Esophagus muscularis mucosa (tissue), 4 donors: ENCODE data around the gene LRRTM3. TPM values are rescaled to one million over a fixed set of nuclear protein-coding genes. Genes with fewer than 3 reads are reported as not detected.

Experiments
- DNase-seq: peaks from one replicate; pipeline ENCODE4 v3.0.0-alpha.2; 2017; ENCODE audit errors: extremely low spot score
- H3K27ac ChIP-seq, 4 donors: fragments of 200-600 bp; sonication (generic); replicated peaks in 1 of 4; 1 replicate in 3 of 4; 2 replicates in 1 of 4; pipeline ENCODE4 v1.5.1; 2016 to 2019; ENCODE audit warnings: mild to moderate bottlenecking in 1 of 4
- H3K27me3 ChIP-seq, 4 donors: fragments of 200-600 bp; sonication (generic); one replicate each; pipeline versions ENCODE4 v1.5.1 to v1.6.0; 2016 to 2019
- H3K36me3 ChIP-seq, 4 donors: fragments of 200-600 bp; sonication (generic); one replicate each; pipeline ENCODE4 v1.5.1; 2016 to 2019
- H3K4me1 ChIP-seq, 4 donors: fragments of 200-600 bp; sonication (generic); one replicate each; pipeline ENCODE4 v1.5.1; 2016 to 2019
- H3K4me3 ChIP-seq, 4 donors: fragments of 200-600 bp; sonication (generic); 1 replicate in 2 of 4; 2 replicates in 2 of 4; pipeline ENCODE4 v1.5.1; 2016 to 2019; ENCODE audit warnings: mild to moderate bottlenecking in 4 of 4, moderate library complexity in 1 of 4
- H3K9me3 ChIP-seq, 4 donors: fragments of 200-600 bp; sonication (generic); 1 replicate in 3 of 4; 2 replicates in 1 of 4; pipeline ENCODE4 v1.5.1; 2016 to 2019
- CTCF ChIP-seq, 3 experiments: fragments of 200-600 bp in 2 of 3; fragments of 450-650 bp in 1 of 3; sonication (generic) in 2 of 3; IDR thresholded peaks; one replicate each; pipeline ENCODE4 v1.5.1; 2017 to 2019; ENCODE audit warnings: antibody characterized with exemption in 3 of 3, mild to moderate bottlenecking in 2 of 3, moderate library complexity in 1 of 3
- EP300 ChIP-seq: sonication (generic); formaldehyde crosslinking; IDR thresholded peaks from one replicate; pipeline ENCODE4 v1.6.1; 2017; ENCODE audit warnings: antibody characterized with exemption
- POLR2A ChIP-seq: fragments of 450-650 bp; IDR thresholded peaks from one replicate; pipeline ENCODE4 v1.6.1; 2017; ENCODE audit warnings: antibody characterized with exemption, moderate library complexity, mild to moderate bottlenecking, low read depth
- POLR2AphosphoS5 ChIP-seq, 2 donors: sonication (generic); formaldehyde crosslinking; IDR thresholded peaks; one replicate each; pipeline ENCODE4 v1.6.1; 2017; ENCODE audit warnings: antibody characterized with exemption in 2 of 2
- WGBS: methylation state at CpG from one replicate; pipeline ENCODE4 v1.1.5; 2018; 5-methylcytosine and 5-hydroxymethylcytosine counted together
- intact Hi-C: fragments of 100-400 bp; cut with DNase I; formaldehyde crosslinking; loops from one replicate; pipeline ENCODE4 v1.15.1; 2023
- total RNA-seq, 4 donors: library from RNA; depleted of rRNA; stranded (reverse); fragments of >200 nt; gene quantifications; one replicate each; pipeline versions ENCODE4 v1.1.0 to v1.2.1, GENCODE V29; 2016

Gene LRRTM3
- total RNA-seq, 4 donors from 2014 or later, result 0.06 to 0.42 (median 0.23) TPM

DNA sequence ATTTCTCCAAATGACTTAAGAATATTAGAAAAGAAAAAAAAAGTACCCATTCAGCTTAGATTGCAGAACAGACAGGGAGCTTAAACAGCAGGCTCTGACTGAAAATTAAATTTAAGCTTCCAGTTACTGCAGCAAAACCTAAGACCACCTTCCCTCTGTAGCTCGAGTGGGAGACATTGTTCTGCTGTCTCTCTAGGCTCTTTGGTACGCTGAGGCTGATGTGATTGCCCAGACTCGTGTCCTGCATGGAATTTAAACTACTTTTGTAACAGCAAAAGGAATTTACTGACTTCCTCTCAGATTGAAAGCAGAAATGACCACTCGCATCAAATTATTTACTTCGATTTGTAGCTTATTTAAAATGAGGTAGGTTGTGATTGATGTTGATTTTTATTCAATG, 124.6 kb downstream of the LRRTM3 start:
- H3K36me3 ChIP-seq, result no peaks in the 10 kb centered on the region
- TF ChIP-seq POLR2AphosphoS5 (IDR thresholded peaks at IDR 0.05) (no peak), POLR2A (no peak), CTCF (IDR thresholded peaks at IDR 0.05) (no peak), EP300 (no peak)
- no peaks in the 10 kb centered on the region for H3K4me1 ChIP-seq
- DNase-seq, result no peak
- 66% methylated on average over 5 of the region's 5 CpGs for WGBS
- no peaks in the 10 kb centered on the region for H3K9me3 ChIP-seq
- H3K4me3 ChIP-seq, result no peak overlapping the region
- intact Hi-C loops, result no loop called here
- H3K27me3 ChIP-seq, result no peaks in the 10 kb centered on the region
- H3K27ac ChIP-seq, result no peak overlapping the region

DNA sequence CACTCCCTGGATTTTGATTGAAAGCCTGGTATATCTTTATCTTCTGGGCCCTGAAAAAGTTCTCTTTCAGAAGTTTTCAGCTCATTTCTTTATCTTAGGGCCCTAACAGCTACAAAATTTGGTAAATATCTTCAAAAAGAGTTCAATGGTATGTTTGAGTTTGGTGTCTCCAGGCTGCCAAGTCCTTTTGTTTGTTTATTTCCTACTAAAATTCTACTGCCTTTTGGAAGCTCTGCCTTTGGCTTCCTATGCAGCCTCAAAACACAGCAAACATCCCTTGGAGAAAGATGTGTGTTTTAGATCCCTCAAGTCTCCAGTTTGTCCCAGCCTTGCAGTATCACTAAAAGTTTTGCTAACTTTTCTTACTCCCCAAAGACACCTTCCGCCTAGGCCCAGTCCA, 146.8 kb downstream of the LRRTM3 start:
- Histone ChIP-seq H3K27me3 (no peaks in the 10 kb centered on the region), H3K9me3 (no peaks in the 10 kb centered on the region), H3K4me3 (no peak overlapping the region), H3K4me1 (peaks cover 0 to 7% (median 0%) of the 10 kb centered on the region in 4 donors), H3K27ac (no peak overlapping the region), H3K36me3 (no peaks in the 10 kb centered on the region)
- 100% methylated on average over 1 of the region's 1 CpG for WGBS
- no peak for DNase-seq
- TF ChIP-seq POLR2AphosphoS5 (IDR thresholded peaks at IDR 0.05) (no peak), CTCF (IDR thresholded peaks at IDR 0.05) (no peak), EP300 (no peak), POLR2A (no peak)
- intact Hi-C loops, result no loop called here

- DNase-seq, result no peak
- H3K27ac ChIP-seq, result no peak overlapping the region
- no peaks in the 10 kb centered on the region for H3K36me3 ChIP-seq
- H3K9me3 ChIP-seq, result no peaks in the 10 kb centered on the region
- 61% methylated on average over 4 of the region's 4 CpGs for WGBS
- H3K4me1 ChIP-seq, result peaks cover 0 to 7% (median 0%) of the 10 kb centered on the region in 4 donors
- no peaks in the 10 kb centered on the region for H3K27me3 ChIP-seq
- TF ChIP-seq EP300, result no peak
- no peak for TF ChIP-seq CTCF (IDR thresholded peaks at IDR 0.05)
- no peak for TF ChIP-seq POLR2A
- no peak for TF ChIP-seq POLR2AphosphoS5 (IDR thresholded peaks at IDR 0.05)
- H3K4me3 ChIP-seq, result no peak overlapping the region
- intact Hi-C loops, result no loop called here
Measured at GRCh38 chr10:67075491-67075971, 149.7 kb downstream of the LRRTM3 start.

- Histone ChIP-seq H3K4me1 (peaks cover 0 to 7% (median 0%) of the 10 kb centered on the region in 4 donors), H3K9me3 (no peaks in the 10 kb centered on the region), H3K27ac (no peak overlapping the region), H3K4me3 (no peak overlapping the region), H3K36me3 (no peaks in the 10 kb centered on the region), H3K27me3 (no peaks in the 10 kb centered on the region)
- intact Hi-C loops, result no loop called here
- no peak for DNase-seq
- TF ChIP-seq EP300 (no peak), CTCF (IDR thresholded peaks at IDR 0.05) (no peak)
Measured at GRCh38 chr10:67076144-67076543, 150.3 kb downstream of the LRRTM3 start.

GRCh38 chr10:67077376-67077775, 151.5 kb downstream of the LRRTM3 start:
- H3K27me3 ChIP-seq, result no peaks in the 10 kb centered on the region
- H3K4me1 ChIP-seq, result peaks cover 0 to 7% (median 0%) of the 10 kb centered on the region in 4 donors
- no peak for DNase-seq
- TF ChIP-seq POLR2A, result no peak
- no peak for TF ChIP-seq EP300
- no peak for TF ChIP-seq POLR2AphosphoS5 (IDR thresholded peaks at IDR 0.05)
- no peak for TF ChIP-seq CTCF (IDR thresholded peaks at IDR 0.05)
- intact Hi-C loops, result no loop called here
- no peak overlapping the region for H3K4me3 ChIP-seq
- no peaks in the 10 kb centered on the region for H3K9me3 ChIP-seq
- 97% methylated on average over 1 of the region's 1 CpG for WGBS
- H3K27ac ChIP-seq, result no peak overlapping the region
- H3K36me3 ChIP-seq, result no peaks in the 10 kb centered on the region
